Epidermal melanocyte (primary cell): ENCODE measurements around the gene PLAC8L1.
"Not testable (repeated sequence)": the region's sequence is repeated elsewhere in the genome, so short reads cannot be mapped to it uniquely, and the experiment has no call there.

Source experiments
- DNase-seq: peaks from one replicate; pipeline ENCODE4 v3.0.0; 2011; ENCODE audit warnings: low spot score; ENCODE audit not compliant: insufficient read length

The PLAC8L1 gene, protein sequence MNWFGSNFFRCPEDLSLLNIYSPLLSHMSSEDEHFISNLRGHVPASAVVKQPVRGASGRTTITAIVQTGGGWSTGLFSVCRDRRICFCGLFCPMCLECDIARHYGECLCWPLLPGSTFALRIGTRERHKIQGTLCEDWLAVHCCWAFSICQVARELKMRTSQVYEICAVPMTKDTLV

DNA sequence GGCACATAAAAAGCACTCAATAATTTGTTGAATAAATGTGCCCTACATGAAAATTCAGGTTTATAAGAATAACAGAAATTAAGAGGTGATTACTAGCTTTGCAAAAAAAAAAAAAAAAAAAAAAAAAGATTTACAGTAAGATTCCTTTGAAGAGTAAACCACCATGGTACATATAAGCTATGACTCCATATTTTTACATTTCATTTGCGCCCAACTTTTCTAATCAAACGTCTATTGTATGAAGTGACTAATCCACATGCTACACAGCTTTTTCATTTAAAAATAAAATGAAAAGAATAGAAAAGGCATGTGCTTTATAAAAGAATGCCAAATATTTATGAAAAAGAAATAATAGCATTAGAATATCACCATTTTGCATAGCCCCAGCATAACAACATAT lies at the start of gene PLAC8L1:
Gene PLAC8L1 (minus strand): TSS at position 101 of the 400 bp plus-strand sequence. CDS start 1,266 bp downstream, outside the sequence.
- no peak for DNase-seq

DNA sequence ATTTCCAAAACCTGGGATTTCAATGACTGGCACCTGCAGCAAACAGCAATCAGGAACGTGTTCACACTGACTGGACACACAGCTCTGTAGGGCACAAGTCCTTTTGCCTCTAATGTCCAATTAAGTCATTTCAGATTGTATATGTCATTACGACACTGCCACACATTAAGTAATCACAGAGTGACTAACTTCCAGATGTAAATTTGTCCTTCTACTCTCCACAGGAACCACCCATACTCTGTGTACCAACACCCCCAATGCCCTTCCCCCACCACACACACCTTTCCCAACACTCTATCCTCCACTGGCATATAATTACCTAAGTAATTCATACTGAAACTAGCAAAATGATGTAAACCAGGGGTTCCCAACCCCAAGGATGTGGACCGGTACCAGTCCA lies 46.6 kb upstream of the PLAC8L1 start:
- no peak for DNase-seq

DNA sequence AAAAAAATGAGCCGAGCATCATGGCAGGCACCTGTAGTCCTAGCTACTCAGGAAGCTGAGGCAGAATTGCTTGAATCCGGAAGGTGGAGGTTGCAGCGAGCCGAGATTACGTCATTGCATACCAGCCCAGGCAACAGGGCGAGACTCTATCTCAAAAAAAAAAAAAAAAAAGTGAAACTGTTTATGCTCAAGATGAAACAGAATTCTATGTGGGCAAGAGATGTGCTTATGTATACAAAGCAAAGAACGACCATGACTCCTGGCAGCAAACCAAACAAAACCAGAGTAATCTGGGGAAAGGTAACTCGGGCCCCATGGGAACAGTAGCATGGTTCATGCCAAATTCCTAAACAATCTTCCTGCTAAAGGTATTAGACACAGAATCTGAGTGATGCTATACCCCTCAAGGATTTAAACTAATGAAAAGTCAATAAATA lies 32.6 kb upstream of the PLAC8L1 start:
- DNase-seq = no peak

DNA sequence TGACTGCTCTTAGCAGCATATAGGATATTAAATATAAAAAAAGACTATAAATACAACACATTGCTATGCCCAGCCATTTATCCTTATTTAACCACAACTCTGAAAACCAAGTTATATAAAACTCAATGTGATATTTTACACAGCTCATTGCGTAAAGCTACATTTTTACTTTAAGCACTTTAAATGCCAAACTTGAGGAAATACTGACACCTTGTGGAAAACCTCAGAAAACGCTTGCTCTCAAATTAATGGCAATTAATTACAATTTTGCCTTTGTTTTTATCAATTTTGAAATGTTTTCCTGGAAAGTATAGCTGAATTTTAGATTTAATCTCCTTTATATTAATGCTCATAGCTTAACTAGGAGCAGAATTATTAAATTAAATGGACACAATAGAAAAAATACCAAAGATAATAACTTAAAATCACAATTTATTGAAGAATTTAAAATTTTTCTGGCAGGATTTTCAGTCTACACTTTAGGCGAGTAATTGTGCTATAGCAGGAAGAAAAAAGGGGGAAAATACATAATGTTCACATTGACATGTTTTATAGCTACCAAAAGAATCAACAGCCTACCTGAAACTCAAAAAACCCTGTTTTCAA lies 25.2 kb upstream of the PLAC8L1 start:
- DNase-seq = no peak

DNA sequence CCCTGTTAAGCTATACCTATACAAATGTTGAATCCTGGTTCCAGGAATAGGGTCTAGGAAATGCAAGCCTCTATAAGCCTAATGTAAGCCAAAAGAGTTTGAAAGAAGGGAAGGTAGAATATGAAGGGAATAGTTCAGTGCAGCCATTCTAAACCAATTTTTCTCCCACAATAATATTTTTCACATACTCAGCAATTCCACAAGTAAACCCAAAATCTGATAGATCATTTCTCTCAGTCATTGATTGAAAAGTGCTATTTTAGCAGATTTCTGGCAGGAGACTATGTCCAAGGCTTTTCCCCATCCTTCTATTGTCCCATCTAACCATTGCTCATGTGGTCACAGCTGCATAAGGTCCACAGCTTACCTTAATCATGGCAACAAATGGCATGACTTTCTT lies 20.7 kb upstream of the PLAC8L1 start:
- DNase-seq = no peak

DNA sequence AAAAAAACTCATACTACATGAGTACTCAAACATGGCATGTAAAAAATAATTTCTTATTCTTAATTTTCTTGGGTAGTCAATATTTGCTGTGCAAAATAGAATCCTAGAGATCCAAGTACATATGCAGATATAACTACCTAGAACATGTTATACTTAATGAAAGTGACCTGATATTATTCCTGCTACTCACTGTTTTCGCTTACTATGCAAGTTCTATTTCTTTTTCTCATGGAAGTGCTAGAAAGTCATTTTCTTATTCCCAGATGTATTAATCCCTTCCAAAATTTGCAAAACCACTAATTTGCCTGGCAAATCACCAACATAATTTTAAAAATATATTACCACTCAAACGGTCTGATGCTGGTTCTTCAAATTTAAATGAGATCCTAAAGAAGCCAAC lies 19.2 kb upstream of the PLAC8L1 start:
- DNase-seq = no peak

DNA sequence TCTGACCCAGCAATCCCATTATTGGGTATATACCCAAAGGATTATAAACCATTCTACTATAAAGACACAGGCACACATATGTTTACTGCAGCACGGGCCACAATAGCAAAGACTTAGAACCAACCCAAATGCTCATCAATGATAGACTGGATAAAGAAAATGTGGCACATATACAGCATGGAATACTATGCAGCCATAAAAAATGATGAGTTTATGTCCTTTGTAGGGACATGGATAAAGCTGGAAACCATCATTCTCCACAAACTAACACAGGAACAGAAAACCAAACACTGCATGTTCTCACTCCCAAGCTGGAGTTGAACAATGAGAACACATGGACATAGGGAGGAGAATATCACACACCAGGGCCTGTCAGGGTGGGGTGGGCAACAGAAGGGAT lies 16.1 kb upstream of the PLAC8L1 start:
- DNase-seq = not testable (repeated sequence)

DNA sequence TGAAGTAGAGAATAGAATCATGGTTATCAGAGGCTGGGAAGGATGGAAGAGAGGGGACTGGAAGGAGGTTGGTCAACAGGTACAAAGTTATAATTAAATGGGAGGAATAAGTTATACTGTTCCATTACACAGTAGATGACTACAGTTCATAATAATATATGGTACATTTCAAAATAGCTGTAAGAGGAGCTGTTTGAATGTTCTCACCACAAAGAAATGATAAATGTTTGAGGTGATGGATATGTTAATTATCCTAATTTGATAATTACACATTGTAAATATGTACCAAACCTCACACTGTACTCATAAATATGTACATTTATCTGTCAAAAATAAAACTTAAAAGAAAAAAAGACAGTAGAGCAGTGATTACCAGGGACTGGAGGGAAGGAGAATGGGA lies 12.9 kb upstream of the PLAC8L1 start:
- no peak for DNase-seq

DNA sequence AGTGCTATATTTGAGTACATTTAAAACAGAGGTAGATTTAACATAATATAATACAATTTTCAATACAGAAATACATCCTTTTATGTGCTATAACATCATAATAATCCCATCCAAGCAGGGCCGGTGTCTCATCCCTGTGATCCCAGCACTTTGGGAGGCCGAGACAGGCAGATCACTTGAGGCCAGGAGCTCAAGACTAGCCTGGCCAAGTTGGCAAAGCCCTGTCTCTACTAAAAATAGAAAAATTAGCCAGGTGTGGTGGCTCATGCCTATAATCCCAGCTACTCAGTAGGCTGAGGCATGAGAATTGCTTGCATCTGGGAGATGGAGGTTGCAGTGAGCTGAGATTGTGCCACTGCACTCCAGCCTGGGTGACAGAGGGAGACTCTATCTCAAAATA lies 11.8 kb upstream of the PLAC8L1 start:
- DNase-seq = not testable (repeated sequence)

DNA sequence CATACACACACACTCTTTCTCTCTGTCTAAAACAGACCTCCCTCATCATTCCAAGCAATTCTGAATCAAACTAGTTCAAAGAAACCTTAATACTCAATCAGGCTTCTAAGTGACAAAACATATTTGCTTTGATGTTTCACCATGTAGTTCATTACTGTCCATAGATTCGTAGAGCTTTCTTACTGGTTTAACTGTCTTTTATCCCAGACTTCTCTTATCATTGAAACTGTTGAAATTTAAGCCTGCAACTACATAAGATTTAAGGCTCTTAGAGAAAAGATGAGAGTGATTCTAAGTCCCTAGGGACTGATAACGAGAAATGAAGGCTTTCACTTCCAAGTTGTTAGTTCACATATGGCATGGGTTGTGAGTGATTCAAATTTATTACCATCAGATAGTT lies 11.0 kb upstream of the PLAC8L1 start:
- no peak for DNase-seq

DNA sequence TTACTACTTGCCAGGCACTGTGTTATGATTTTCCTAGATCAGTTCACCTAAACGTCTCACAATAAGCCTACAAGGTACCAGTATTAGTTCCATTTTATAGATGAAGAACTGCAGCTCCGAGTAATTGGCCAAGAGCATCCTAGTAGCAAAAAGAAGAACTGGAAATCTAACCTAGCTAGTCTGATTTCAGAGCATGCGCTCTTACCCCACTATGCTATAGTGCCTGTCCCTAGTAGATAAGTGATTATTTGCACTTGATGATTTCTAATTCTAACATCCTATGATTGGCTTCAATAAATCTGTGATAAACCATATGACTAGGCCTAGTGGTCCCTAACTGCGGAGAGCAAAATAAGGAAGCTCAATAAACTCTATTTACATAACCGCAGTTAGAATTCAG lies 7.1 kb upstream of the PLAC8L1 start:
- DNase-seq = no peak

DNA sequence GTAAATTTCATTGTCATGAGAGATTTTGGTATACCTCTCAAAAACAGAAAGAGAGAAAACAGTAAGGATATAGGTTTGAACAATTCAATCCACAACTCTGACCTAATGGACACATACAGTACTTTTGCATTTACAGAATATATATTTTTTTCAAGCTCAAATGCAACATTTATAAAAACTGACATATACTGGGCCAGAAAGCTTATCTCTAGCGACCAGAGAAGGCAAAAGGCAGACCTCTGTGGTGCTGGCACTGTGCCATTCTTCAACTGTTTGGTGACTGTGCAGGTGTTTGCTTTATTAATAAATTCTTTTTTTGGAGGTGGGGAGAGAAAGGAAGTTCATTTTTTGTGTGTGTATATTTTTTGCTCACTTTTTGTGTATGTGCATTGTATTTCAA lies 6.0 kb upstream of the PLAC8L1 start:
- DNase-seq = no peak

DNA sequence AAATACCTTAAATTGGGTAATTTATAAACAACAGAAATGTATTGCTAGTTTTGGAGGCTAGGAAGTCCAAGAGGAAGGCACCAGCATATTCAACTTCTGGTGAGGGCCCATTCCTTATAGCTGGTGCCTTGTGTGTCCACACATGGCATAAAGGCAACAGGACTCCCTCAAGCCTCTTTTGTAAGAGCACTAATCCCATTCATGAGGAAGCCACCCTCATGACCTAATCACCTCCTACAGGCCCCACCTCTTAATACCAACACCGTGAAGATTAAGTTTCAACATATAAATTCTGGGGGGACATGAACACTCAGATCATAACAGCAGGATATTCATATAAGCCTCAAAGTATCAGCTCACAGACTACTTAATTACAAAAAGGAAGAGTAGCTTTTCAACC lies 4.0 kb upstream of the PLAC8L1 start:
- DNase-seq = no peak

DNA sequence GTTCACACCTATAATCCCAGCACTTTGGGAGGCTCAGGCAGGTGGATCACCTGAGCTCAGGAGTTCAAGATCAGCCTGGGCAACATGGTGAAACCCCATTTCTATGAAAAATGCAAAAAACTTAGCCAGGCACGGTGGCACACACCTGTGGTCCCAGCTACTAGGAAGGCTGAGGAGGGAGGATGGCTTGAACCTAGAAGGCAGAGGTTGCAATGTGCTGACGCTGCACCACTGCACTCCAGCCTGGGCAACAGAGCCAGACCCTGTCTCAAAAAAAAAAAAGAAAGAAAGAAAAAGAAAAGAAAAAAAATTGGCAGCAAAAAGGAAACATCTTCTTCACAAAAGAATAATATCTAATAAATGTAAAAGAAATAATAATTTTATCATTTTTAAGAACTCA lies 3.5 kb upstream of the PLAC8L1 start:
- DNase-seq = not testable (repeated sequence)

DNA sequence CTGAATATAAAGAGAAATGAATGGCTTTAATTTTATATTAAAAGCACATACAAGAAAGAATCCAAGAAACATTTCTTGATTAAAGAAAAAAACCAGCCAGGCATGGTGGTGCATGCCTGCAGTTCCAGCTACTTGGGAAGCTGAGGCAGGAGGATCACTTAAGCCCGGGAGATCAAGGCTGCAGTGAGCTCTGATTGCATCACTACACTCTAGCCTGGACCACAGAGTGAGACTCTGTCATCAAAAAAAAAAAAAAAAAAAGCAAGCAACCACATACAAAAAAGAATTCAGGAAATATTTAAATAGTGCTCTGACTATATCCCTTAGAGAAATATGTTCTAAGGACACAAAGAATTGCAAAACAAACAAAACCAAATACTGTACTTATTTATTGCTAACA lies 2.5 kb upstream of the PLAC8L1 start:
- DNase-seq = no peak

DNA sequence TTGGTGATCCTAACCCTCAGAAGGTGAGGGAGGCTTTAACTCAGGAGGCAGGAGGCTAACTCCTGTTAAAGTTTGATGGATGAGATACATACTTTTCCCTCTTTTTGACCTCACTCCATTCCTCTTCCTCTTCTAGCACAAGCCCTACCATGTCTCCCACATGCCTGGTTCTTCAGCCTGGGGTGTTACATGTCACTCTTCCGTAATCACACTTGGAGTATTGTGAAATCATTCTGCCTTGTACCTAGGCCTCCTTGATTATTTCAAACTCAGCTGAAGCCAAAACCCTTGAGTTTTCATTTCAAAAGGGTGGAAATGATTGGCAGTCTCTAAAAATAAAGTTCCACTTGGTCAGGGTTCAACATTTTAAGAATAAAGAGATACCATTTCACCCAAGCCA lies 1.8 kb downstream of the PLAC8L1 start:
- no peak for DNase-seq

DNA sequence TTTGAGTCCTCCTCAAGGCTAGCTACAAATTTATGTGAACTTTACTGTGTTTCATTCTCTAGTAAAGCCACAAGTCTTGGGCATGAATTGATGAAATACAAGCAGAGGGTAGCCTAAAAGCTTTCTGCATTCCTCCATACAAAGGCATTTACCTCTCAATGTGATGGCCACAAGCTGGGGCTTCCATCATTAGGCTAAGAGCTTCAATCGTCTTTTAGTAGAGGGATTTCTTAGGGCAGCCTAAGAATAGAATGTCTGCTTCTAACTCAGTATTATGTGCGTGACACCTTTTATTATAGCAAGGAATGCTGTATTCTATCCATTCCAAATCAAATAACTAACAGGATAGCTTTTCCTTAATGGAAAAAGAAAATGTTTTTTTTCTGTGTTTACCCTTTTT lies 3.7 kb downstream of the PLAC8L1 start:
- DNase-seq = no peak

DNA sequence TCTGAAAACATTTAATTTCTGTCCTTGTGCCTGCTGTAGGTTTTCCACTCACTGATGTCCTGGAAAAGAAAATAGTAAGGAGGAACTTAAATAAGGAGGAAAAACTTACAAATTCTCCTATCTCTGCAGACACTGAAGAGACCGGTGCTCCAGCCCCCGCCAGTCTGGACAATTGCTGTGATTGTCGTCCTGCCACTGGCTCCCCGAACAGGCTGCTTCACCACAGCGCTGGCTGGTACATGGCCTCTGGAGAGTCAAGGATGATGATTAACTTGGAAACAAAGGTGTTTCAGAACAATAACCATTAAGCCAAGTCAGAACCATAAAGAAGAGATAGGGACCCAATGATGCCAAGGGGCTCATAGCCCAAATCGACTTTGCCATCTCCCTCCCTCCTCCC lies 7.3 kb downstream of the PLAC8L1 start:
- no peak for DNase-seq

DNA sequence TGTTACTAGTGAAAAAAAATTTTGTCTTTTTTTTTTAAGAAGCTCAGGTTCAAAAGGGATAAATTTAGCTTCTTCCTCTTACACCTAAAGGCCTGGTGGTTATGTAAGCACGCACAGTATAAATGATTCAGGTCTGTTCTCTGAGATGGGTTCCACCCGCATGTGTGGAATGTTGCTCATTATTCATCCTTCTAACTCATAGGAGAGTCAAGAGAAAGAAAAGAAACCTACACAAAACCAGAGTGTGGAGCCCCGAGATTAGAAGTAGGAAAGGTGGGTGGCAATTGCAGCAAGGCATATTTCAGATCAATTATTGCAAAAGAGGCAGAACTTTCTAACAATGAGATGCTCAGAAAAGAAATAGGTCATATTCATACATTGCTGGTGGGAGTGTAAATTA lies 13.5 kb downstream of the PLAC8L1 start:
- DNase-seq = no peak

DNA sequence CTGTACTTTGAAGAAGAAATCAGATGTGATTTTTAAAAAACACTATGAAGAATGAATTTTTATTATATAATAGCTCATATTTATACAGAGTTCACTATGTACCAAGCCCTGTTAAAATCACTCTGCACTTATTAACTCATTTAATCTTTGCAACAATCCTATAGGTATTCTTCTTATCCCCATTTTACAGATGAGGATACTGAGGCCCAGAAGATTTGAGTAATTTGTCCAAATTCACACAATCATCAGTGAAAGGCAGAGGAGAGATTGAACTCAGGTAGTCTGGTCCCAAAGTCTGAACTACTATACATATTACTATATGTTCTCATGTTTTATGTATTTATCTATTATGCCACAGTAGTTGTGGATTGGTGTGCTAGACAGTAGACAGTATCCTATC lies 16.1 kb downstream of the PLAC8L1 start:
- no peak for DNase-seq

DNA sequence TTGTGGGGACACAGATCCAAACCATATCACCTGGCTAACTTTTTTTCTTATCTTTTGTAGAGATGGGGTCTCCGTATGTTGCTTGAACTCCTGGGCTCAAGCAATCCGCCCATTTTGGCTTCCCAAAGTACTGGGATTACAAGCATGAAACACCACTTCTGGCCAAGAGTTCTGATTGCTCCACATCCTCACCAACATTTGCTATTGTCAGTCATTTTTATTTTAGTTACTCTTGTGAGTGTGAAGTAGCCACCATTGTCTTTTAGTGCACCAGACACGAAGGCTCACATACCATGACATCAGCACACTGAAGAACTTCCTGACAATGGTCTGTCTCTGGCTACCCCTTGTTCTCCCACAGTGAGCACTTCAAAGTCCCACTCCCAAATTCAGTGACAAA lies 17.3 kb downstream of the PLAC8L1 start:
- no peak for DNase-seq

DNA sequence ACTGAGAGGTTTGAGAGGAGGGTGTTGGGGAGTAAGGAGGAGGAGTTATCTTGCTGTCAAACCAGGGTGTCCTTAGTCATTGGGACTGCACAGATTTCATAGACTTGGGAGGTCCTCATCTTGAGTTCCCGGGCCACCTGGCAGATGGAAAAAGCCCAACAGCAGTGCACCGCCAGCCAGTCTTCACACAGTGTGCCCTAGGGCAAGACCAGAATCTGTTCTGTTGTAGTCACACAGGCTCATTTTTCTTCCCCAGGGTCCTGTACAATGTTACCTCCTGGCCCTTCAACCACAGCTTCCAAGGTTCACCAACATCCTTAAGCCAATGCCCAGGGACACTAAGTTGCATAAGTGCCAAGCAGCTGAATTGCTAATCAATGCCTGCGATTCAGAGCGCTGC lies 21.0 kb downstream of the PLAC8L1 start:
- no peak for DNase-seq

DNA sequence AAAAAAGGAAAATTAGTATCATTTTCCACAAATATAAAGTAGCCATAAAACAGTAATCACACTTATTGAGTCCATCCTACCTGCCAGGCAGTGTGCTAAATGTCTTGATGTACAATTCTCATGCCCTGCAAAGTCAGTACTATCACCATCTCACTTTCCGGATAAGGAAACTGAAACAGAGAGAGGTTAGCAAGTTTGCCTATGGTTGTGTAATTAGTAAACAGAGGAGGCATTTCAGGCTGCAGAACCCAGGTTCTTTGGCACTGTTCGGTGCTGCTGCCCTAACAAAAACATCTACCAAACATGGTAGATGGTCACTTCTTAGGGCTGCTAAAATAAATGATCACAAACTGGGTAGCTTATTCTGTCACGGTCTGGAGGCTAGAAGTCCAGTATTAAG lies 22.6 kb downstream of the PLAC8L1 start:
- no peak for DNase-seq

DNA sequence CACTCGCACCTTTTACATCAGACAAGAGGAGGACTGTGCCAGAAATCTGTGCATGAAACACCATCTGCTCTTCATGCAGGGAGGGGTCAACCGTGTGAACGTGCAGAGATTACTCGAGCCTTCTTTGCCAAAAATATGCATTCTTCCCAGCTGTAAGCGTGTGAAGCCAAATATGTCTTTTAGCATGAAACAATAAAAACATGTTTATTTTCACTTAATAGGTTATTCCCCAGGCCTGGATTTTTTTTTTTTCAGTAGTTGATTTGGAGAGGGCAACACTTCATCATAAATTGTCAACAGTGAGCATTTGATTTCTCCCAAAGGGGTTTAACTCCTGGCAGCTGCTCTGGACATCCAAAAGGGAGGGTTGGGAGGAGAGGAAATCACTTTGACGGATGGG lies 23.8 kb downstream of the PLAC8L1 start:
- DNase-seq = no peak
